ENCODE data around the gene CCDC97.

- TF ChIP-seq CTCF (IDR thresholded peaks at IDR 0.05) (no peak), POLR2A (IDR thresholded peaks at IDR 0.05) (no peak), EP300 (IDR thresholded peaks at IDR 0.05) (no peak)
Measured at GRCh38 chr19:41300555-41300954, 9.4 kb upstream of the CCDC97 start.

Data from tibial nerve (tissue), 4 donors.